ENCODE data around the gene PFKL.
"Not testable (repeated sequence)": the region's sequence is repeated elsewhere in the genome, so short reads cannot be mapped to it uniquely, and the experiment has no call there.

Gene PFKL

DNA sequence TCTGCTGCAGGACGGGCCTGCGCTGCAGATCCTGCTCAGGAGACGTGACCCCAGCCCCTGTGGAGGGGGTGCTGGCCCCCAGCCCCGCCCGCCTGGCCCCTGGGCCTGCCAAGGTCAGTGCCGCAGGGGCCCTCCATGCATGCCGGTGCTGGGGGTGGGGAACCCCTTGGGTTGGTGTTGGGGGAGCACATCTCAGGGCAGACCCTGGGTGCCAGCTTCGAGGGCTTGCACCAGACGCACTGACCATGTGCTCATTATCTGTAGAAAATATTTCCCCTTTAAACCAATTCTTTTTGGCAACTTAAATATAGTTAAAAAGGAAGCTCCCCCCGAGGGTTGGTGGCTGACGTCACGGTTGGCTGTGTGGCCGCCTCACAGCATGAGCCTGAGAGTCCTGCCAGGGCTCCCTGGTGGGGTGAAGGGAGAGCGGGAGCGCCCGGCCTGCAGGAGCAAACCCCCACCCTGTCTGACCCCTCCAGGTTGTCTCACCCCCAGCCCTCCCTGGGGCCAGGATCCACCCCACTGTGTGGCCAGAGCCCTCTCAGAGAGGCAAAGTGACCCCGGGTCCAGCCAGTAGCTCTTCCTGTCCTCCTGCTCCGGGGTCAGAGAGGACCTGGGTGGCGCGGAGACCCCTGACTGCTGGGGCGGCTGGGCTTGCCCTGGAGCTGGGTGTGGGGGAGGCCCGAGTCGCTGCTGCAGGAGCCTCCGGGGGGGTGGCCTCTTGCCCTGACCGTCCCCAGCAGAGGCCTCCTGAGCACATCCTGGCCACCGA is 5.3 kb upstream of the PFKL start:
- DNase-seq (ENCODE audit: low read depth in 2 of 2) = no peak

DNA sequence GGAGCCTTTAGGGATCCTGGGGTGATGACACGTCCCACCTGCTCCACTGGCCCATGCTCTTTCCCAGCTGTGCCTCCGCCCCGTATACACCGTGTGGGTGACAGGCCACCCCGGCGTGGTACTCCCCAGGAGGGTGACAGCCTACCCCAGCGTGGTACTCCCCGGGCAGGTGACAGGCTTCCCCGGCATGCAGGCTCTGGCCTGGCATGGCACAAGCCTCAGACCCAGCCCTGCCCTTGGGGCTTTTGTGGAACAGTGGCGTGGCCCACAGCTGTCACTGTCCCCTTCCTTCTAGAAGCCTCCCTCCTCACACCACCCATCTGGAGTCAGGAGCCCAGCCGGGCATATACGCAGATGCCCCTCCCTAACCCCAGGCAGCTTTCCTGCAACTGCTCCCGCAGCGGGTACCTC is 4.7 kb upstream of the PFKL start:
- DNase-seq (ENCODE audit: low read depth in 2 of 2) = no peak

DNA sequence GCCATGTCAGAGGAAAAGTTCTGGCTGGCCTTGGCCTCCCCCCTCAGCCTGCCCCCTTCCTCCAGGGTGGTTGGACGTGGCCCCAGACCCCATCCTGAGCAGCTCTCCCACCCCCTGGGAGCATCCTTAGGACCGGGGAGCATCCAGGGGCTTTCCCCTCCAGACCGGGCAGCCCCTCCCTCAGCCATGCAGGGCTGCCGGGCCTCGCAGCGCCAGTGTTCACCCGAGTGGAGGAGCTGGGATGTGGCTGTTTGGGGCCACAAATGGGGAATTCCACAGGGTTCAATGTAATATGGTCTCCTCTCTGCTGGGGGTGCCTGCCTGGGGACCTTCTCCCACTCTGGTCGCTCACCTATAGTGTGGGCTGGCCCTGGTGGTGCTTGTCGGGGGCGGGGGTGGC is 4.2 kb upstream of the PFKL start:
- DNase-seq (ENCODE audit: low read depth in 2 of 2) = no peak

DNA sequence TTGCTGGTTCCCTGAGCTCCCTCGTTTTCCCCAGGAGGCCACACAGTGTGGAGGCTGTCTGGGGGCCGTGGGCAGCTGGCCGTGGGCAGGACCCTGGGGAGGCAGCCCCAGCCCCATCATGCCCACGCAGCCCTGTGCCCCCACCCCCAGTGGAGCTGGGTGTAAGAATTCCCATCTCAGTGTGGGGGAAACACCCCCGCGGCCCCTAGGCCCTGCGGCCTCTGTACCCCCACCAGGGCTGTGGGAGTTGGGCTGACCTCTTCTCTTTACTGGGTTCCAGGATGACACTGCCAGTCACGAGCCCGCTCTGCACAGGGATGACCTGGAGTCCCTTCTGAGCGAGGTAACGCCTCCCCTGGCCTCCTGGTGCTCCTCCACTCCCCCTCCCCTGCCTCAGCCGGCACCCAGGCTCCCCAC is 3.7 kb upstream of the PFKL start:
- no peak for DNase-seq (ENCODE audit: low read depth in 2 of 2)

DNA sequence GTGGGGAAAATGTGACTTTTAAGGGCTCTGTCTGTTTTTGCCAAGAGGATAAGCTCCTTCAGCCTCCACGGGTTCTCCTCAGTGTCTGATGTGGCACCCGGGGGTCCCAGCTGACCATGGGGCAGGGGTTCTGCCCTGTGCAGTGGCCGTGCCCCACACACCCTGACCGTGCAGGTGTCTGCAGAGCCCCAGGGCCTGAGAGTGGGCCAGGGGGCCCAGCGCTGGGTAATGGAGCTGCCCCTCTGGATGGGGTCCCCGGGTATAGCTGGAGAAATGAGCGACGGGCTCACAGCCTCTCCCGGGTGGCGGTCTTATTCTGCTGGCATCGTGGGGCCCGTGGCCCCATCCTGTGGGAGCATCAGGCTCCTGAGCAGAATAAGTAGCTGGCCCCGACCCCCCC is 2.9 kb upstream of the PFKL start:
- no peak for DNase-seq (ENCODE audit: low read depth in 2 of 2)

DNA sequence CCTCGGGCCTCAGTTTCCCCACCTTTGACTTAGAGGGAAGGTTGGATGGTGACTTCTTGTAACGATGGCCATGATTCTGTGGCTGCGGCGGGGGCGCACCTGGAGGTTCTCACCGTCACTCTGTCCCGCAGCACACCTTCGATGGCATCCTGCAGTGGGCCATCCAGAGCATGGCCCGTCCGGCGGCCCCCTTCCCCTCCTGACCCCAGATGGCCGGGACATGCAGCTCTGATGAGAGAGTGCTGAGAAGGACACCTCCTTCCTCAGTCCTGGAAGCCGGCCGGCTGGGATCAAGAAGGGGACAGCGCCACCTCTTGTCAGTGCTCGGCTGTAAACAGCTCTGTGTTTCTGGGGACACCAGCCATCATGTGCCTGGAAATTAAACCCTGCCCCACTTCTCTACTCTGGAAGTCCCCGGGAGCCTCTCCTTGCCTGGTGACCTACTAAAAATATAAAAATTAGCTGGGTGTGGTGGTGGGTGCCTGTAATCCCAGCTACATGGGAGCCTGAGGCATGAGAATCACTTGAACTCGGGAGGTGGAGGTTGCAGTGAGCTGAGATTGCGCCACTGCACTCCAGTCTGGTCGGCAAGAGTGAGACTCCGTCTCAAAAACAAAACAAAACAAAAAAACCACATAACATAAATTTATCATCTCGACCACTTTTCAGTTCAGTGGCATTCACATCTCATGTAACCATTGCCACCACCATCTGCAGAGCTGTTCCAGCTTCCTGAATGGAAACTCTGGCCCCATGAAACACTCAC is 2.1 kb upstream of the PFKL start:
- DNase-seq (ENCODE audit: low read depth in 2 of 2) = peak in 1 of 2 donors; percentile 52

DNA sequence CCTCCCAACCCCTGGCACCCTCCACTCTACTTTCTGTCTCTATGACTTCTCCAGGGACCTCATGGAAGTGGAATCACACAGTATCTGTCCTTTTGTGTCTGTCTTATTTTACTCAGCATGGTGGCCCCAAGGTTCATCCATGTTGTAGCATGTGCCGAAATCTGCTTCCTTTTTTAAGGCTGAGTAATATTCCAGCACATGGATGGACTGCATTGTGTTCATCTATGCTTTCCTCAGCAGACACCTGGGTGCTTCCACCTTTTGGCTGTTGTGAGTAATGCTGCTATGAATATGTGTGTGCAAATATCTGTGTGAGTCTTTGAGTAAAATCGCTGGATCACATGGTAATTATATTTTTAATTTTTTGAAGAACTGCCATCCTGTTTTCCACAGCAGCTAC is 1.6 kb upstream of the PFKL start:
- DNase-seq (ENCODE audit: low read depth in 2 of 2) = no peak

DNA sequence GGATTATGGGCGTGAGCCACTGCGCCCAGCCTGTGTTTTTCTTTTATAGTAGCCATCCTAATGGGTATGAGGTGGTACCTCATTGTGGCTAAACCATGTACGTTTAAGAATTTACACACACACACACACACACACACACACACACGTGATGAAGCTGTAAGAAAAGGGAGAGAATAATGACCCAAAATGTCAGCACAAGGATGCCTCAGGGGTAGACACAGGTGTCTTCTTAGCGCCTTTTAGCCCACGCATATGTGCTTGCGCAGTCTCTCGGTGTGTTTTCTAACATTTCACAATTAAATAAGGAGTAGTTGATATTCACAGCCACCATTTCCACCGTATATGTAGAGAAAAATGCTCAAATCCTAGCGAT is 782 bp upstream of the PFKL start:
- no peak for DNase-seq (ENCODE audit: low read depth in 2 of 2)

DNA sequence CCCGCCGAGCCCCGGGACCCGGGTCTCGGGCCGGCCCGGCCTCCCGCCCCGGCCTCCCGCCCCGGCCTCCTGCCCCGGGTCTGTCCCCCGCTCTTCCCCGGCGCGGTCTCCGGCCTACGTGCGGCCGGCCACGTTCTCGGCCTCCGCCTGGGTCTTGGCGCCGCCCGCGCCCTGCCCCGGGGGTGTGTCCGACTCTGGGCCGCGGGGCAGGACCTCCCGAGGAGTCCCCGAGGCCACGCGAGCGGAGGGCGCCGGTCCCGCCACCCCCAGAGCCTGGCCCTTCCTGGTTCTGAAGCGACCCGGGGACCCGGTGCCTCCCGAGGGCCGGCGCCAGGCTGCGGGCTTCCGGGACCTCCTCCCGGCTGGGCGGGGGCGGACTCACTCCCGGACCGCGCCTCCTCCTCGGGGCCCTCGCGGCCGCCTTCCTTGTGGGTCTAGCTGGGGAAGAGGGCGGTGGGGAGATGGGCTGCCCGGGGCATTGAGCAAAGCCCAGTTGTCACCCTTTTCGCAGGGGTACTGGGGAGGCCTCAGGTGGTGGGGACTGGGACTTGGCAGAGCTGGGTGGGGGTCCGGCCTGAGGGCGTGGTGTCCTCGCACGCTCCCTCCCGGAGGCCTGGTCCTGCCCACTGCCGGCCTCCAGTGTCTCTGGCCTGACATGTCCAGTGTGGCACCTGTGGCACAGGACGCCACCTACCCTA is 558 bp downstream of the PFKL start:
- DNase-seq (ENCODE audit: low read depth in 2 of 2) = peak in 1 of 2 donors; percentile 23

DNA sequence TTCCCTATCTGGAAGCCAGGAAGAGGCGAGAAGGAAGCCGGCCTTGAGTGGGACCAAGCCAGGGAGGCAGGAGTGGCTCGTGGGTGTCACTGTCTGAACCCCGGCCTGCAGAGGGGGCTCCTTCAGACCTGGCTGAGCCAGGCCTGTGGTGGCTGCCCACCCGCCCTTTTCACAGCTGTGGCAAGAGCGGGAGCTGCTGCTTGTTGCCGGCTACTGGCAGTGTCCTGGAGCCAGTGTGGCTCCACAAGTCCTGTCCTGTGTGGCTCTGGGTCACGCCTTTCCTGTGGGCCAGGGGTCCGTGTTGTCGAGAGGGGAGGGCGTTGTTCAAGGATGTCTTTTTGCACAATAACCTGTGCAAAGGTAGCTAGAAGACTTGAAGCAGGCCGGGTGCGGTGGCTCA is 1.3 kb downstream of the PFKL start:
- no peak for DNase-seq (ENCODE audit: low read depth in 2 of 2)

DNA sequence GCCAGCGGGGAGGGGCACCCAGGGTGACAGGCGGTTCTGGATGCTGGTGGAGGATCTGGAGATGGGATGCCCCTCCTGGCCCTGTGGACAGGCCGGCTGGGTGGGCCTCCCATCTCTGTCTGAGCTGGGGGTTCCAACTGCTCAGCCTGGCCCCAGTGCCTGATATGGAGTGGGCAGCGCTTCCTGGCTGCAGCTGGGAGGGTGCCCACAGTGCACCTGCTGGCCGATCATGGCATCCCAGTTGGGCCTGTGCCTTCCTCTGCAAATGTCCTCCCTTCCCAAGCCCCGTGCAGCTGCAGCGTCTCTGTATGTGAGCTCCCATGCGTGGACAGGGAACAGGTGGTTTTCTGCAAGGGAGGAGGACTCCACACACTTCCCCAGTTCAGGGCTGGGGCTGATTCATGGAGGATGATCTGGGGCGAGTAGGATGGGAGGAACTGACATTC is 2.1 kb downstream of the PFKL start:
- no peak for DNase-seq (ENCODE audit: low read depth in 2 of 2)

DNA sequence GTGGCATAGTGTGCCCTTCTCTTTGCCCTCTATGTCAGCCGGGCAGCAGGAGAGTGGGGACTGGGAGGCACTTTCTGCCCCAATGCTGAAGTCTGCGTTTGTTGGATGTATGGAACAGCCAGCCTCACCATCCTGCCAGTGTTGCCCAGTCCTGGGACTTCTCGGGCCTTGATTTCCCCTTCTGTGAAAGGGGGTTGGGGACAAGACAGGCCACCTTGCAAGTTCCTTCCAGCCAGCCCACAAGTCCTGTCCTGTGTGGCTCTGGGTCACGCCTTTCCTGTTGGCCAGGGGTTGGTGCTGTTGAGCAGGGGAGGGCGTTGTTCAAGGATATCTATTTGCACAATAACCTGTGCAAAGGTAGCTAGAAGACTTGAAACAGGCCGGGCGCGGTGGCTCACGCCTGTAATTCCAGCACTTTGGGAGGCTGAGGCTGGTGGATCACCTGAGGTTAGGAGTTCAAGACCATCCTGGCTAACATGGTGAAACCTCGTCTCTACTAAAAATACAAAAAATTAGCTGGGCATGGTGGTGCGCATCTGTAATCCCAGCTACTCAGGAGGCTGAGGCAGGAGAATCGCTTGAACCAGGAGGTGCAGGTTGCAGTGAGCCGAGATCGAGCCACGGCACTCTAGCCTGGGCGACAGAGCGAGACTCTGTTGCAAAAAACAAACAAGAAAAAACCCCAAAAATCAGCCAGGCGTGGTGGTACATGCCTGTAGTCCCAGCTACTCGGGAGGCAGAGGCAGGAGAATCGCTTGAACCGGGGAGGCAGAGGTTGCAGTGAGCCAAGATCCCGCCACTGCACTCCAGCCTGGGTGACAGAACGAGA is 2.9 kb downstream of the PFKL start:
- DNase-seq (ENCODE audit: low read depth in 2 of 2) = not testable (repeated sequence)

DNA sequence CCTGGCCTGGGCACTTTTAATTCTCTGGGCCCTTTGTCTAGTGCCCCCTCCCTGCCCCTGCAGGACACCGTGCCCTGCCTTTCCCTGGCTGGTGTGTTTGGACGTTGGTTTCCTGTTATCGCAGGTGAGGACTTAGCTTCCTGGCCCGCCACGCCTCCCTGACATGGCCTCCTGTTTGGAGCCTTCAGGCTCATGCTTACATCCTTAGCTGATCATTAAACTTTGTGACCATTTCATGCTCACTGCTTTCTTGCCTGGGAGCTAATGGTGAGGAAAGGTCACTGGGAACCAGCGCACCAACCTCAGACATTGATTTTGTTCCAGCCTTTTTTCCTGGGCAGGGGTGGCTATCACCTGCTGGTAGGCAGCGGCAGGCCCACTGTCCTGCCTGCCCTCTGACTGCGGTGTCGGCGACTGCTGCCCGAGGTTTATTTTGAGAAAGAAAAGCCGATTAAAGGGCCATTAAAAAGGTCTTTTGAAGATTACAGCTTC is 3.7 kb downstream of the PFKL start:
- no peak for DNase-seq (ENCODE audit: low read depth in 2 of 2)

DNA sequence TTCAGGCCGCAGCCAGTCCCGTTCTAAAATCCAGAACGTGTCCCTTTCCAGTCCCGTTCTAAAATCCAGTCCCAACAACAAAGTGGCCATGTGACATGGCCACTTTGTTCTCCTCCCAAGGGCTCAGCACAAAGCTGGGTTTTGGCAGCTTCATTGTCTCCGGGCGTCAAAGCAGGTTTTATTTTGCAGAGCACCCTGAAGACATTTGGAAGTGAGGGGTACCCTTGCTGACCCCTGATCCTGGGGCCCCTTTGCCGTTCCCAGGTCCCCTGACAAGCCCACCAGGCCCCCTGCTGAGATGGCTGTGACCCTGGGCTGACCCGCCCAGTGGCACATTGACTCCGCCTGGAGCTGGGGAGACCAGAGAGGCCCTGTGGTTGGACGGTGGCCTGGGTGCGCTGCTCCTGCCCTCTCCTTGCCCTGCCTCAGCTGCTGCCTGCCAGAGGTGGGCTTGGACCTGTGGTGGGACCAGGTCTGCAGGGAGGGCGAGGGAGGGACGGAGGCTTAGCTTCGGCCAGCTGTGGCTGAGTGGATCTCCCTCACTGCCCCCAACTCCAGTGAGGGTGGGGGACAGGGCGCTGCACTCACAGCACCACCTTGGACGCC is 4.3 kb downstream of the PFKL start:
- no peak for DNase-seq (ENCODE audit: low read depth in 2 of 2)

DNA sequence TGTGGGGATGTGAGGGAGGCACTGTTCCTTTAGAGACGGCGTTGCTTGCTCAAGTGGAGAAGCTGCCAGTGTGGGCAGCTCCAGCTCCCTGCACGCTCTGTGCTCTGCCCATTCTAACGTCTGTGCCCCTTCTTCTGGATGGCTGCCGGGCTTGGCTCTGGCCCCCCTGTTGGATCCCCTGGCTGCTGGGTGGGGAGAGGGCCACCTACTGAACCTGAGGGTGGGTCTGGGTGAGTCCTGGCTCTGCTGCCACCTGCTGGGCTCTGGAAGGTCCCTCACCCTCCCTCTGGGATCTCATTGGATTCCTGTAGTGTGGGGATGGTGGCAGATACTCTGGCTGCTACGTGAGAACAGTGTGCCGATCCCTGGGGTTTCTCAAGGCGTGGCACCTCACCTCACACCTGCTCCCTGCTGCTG is 5.0 kb downstream of the PFKL start:
- DNase-seq (ENCODE audit: low read depth in 2 of 2) = no peak

DNA sequence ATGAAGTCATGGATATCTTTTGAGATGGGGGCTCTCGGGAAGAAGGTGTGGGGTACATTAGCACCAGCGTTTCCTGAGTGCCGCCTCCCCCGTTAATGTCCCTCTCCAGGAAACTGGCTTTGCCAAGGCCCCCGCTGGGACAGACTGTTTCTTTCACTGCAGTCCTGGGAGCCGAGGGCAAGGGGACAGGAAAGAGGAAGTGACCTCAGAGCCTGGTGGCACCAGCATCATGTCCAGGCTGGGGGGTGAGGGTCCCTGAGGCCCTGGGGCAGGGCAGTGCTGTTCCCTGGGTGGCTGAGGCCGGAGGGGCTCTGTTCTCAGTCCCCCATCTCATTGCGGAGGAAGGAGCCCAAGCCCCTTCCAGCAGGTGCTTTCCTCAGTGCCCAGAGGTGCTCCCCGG is 5.8 kb downstream of the PFKL start:
- no peak for DNase-seq (ENCODE audit: low read depth in 2 of 2)

DNA sequence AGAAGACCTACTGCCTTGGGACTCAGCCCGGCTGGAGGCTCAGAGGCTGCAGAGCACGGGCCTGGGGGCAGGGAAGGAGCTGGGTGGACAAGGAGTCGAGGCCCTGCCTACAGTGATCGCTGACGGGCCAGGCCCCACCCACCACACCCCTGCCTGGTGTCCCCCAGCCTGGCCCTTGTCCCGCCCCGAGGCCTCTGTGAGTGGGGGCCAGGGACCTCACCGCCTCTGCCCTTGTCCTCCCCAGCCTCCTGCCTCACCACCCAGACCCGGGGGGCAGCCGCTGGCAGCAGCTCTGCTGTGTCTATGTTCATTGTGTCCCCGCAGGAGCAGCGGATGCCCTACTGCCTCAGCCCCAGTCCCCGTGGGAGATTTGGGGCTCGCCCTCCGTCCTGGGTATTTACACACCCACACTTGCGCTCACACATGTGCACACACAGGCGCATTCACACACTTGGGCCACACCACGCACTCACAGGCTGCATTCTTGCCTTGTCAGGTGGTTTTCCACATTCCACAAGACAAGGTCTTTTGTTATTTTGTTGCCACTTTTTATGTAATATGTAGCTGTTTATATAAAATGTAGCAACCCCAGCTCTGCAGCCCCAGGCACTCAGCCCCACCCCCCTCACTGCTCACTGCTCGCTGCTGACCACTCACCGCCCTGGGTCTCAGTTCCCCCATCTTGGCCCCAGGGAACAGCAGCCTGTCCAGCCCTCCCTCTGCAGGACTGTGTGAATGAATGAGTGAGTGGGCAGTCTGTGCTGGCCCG is 7.3 kb downstream of the PFKL start:
- no peak for DNase-seq (ENCODE audit: low read depth in 2 of 2)

DNA sequence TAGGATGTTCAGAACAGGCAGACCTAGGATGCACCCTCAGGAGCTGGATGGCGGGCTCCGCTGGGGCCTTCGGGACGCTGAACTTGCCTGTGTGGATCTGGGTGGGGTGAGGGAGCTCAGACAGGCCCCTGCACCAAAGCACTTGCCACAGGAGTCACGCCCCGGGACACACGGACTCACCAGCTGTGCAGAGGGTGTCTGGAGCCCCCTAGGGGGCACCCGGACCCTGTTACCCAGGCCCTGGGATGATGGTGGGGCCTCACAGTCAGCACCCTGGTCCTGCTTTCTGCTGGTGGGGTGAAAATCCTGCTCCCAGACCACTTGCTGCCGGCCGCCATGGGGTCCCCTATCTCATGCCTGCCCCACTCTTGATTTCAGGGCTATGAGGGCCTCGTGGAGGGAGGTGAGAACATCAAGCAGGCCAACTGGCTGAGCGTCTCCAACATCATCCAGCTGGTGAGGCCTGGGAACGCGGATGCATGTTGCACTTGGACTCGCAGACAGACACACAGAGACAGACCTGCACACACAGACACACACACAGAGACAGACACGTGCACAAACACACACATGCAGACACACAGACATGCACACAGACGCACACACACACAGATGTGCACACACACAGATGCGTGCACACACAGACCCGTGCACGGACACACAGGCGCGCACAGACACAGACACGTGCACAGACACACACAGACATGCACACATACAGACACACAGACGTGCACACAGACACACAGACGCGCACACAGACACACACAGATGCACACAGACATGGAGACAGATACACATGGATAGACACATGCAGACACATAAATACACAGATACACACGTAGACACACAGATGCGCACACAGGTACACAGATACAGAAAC is 11.0 kb downstream of the PFKL start:
- no peak for DNase-seq (ENCODE audit: low read depth in 2 of 2)

DNA sequence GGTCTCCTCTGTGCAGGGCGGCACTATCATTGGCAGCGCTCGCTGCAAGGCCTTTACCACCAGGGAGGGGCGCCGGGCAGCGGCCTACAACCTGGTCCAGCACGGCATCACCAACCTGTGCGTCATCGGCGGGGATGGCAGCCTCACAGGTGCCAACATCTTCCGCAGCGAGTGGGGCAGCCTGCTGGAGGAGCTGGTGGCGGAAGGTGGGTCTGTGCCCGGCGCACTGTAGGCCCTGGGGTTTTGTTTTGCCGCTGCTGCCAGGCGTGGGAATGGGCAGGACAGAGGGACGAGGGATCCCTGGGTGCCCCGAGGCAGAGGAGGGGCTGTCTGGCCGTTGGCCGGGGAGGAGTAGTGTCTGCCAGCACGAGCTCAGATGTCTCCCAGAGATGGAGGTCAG is 12.2 kb downstream of the PFKL start:
- DNase-seq (ENCODE audit: low read depth in 2 of 2) = no peak
